ENCODE measurements around the gene TST.

TST gene

GRCh38 chr22:37060801-37061610 lies 41.8 kb upstream of the TST start:
- DNase-seq (ENCODE audit: extremely low read depth, insufficient read length), result peak; percentile 34
- Histone ChIP-seq H3K36me3 (ENCODE audit: control insufficient read depth, insufficient read depth, low read length) (no peaks in the 10 kb centered on the region; the same call in 1 of the 2 replicates), H3K27me3 (replicated peaks; ENCODE audit: control insufficient read depth, insufficient read depth, low read length) (no peaks in the 10 kb centered on the region), H3K4me3 (replicated peaks; ENCODE audit: low read depth, low read length) (no peak overlapping the region)
- TF ChIP-seq CTCF (IDR thresholded peaks at IDR 0.05; ENCODE audit: insufficient read depth, low read length, poor library complexity, severe bottlenecking), result no peak

- TF ChIP-seq CTCF (IDR thresholded peaks at IDR 0.05; ENCODE audit: insufficient read depth, low read length, poor library complexity, severe bottlenecking), result no peak
- H3K27me3 ChIP-seq (replicated peaks; ENCODE audit: control insufficient read depth, insufficient read depth, low read length), result no peaks in the 10 kb centered on the region
- no peak for DNase-seq (ENCODE audit: extremely low read depth, insufficient read length)
- H3K36me3 ChIP-seq (ENCODE audit: control insufficient read depth, insufficient read depth, low read length), result no peaks in the 10 kb centered on the region; the same call in none of the 2 replicates
- no peak overlapping the region for H3K4me3 ChIP-seq (replicated peaks; ENCODE audit: low read depth, low read length)
These were observed 40.7 kb upstream of the TST start for GRCh38 chr22:37059876-37060449.

GRCh38 chr22:37058917-37059701 lies 39.9 kb upstream of the TST start:
- no peak for DNase-seq (ENCODE audit: extremely low read depth, insufficient read length)
- Histone ChIP-seq H3K27me3 (replicated peaks; ENCODE audit: control insufficient read depth, insufficient read depth, low read length) (no peaks in the 10 kb centered on the region), H3K36me3 (ENCODE audit: control insufficient read depth, insufficient read depth, low read length) (no peaks in the 10 kb centered on the region; the same call in none of the 2 replicates), H3K4me3 (replicated peaks; ENCODE audit: low read depth, low read length) (no peak overlapping the region)
- no peak for TF ChIP-seq CTCF (IDR thresholded peaks at IDR 0.05; ENCODE audit: insufficient read depth, low read length, poor library complexity, severe bottlenecking)

- TF ChIP-seq CTCF (IDR thresholded peaks at IDR 0.05; ENCODE audit: insufficient read depth, low read length, poor library complexity, severe bottlenecking), result no peak
- H3K4me3 ChIP-seq (replicated peaks; ENCODE audit: low read depth, low read length), result no peak overlapping the region
- H3K27me3 ChIP-seq (replicated peaks; ENCODE audit: control insufficient read depth, insufficient read depth, low read length), result no peaks in the 10 kb centered on the region
- no peaks in the 10 kb centered on the region; the same call in none of the 2 replicates for H3K36me3 ChIP-seq (ENCODE audit: control insufficient read depth, insufficient read depth, low read length)
- no peak for DNase-seq (ENCODE audit: extremely low read depth, insufficient read length)
These were observed 38.7 kb upstream of the TST start for GRCh38 chr22:37057796-37058510.

GRCh38 chr22:37057226-37057625 lies 38.0 kb upstream of the TST start:
- no peak overlapping the region for H3K4me3 ChIP-seq (replicated peaks; ENCODE audit: low read depth, low read length)
- H3K36me3 ChIP-seq (ENCODE audit: control insufficient read depth, insufficient read depth, low read length), result no peaks in the 10 kb centered on the region; the same call in none of the 2 replicates
- no peaks in the 10 kb centered on the region for H3K27me3 ChIP-seq (replicated peaks; ENCODE audit: control insufficient read depth, insufficient read depth, low read length)
- TF ChIP-seq CTCF (IDR thresholded peaks at IDR 0.05; ENCODE audit: insufficient read depth, low read length, poor library complexity, severe bottlenecking), result no peak
- no peak for DNase-seq (ENCODE audit: extremely low read depth, insufficient read length)
